GM23248 (cell line): Measurements from ENCODE around the gene RHOBTB1.

Experiments
- EZH2 ChIP-seq: fragments of 200-600 bp; sonication (generic); IDR thresholded peaks from 2 replicates; pipeline ENCODE4 v1.6.1; 2018; ENCODE audit warnings: antibody characterized with exemption, mild to moderate bottlenecking; ENCODE audit not compliant: insufficient read depth, poor library complexity, severe bottlenecking
- EZH2phosphoT487 ChIP-seq: fragments of 200-600 bp; sonication (generic); IDR thresholded peaks from 2 replicates; pipeline ENCODE4 v1.6.1; 2018; ENCODE audit warnings: antibody characterized with exemption, moderate library complexity, mild to moderate bottlenecking, low read depth; ENCODE audit not compliant: insufficient read depth

DNA sequence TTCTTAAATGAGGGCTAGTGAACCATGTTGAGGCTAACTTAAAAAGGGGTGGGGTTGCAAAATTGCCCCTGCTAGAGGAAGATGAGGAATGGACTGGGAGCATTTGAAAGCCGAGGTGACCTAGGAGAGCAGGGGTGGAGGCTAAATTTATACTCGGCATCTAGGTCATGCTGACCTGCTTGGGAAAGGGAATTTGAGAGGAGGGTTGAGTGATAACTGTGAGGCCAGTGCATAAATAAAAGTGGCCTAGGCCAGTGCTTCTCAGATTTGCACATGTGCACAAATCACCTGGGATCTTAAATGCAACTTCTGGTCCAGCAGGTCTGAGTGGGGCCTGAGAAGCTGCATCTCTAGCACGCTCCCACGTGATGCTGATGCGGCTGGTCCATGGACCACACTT, 95.3 kb downstream of the RHOBTB1 start:
- TF ChIP-seq EZH2 (no peak), EZH2phosphoT487 (no peak)
